HG03135 (cell line): ENCODE measurements around the gene HOMEZ.
"Not testable (repeated sequence)": the region's sequence is repeated elsewhere in the genome, so short reads cannot be mapped to it uniquely, and the experiment has no call there.

Experiments used
- ATAC-seq: cut with Tn5 transposase; IDR thresholded peaks from one replicate; pipeline ENCODE4 v1.9.1; 2021; ENCODE audit warnings: mild to moderate bottlenecking, moderate library complexity; ENCODE audit not compliant: unreplicated experiment

Gene HOMEZ

GRCh38 chr14:23286020-23286901 is at the start of gene HOMEZ:
Gene HOMEZ (minus strand): TSS chr14:23286132. CDS start chr14:23285952, 180 bp downstream.
- peak; percentile 98 for ATAC-seq

DNA sequence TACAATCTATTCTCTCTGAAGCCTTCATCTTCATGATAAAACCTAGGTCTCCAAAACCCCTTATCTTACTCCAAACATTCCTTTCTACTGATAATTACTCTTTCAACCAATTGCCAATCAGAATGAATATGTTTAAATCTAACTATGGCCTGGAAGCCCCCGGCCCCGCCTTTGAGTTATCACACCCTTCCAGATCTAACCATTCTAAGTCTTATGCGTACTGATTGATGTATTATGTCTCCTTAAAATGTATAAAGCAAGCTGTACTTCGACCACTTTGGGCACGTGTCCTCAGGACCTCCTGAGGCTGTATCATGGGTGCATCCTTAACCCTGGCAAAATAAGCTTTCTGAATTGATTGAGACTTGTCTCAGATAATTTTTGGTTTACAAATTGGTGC is 49.7 kb upstream of the HOMEZ start:
- no peak for ATAC-seq

DNA sequence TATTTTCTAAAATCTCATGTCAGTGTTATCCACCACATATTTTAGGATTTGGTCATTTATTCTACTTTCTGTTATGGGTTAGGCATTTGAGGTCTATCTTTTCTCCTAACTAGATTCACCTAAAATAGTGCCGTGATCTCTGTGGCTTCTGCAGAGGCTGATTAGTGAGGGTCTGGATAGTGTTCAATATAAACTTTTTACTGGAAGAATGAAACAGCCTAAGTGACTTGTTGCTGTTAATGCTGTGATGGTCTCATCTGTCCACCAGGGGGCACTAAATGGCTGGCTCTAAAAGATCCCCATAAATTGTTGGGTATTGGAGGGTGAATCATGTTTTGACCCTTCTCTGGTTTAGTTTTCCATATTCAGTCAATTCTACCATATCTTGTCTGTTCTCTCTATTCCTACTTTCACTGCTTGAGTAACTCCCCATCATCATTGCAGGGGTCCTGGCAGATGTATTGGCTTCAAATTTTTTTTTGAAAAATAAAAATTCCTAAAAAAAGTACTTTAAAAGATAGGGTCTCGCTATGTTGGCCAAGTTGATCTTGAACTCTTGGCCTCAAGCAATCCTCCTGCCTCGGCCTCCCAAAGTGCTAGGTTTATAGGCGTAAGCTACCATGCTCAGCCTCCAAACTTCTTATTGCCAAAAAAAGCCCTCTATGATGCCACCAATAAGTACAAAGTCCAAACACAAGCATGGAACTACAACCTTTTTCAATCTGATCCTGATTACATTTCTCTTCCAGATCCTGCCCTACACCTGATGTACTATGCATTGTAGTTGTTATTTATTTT is 42.2 kb upstream of the HOMEZ start:
- no peak for ATAC-seq

DNA sequence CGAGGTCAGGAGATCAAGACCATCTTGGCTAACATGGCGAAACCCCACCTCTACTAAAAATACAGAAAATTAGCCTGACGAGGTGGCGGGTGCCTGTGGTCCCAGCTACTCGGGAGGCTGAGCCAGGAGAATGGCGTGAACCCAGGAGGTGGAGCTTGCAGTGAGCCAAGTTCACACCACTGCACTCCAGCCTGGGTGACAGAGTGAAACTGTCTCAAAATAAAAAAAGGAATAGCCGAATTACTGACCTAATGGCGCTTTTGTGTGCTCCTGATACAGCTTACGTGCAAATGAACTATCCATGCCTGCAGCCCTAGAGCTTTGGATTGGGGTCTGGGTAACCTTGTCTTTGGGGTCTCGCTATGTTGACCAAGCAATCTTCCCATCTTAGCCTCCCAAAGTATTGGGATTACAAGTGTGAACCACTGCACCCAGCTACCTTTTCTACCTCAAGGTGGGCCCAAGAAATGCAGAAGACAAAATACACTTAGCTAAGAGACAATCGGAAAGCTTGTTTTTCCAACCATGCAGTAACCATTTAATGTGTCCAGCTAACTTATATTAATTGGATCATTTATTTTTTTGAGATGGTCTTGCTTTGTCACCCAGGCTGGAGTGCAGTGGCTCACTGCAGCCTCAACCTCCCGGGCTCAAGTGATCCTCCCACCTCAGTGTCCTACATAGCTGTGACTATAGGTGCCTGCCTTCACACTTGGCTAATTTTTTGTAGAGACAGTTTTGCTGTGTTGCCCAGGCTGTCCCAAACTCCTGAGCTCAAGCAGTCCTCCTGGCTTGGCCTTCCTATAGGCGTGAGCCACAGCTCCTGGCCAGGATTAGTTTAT is 40.8 kb upstream of the HOMEZ start:
- ATAC-seq = no peak

DNA sequence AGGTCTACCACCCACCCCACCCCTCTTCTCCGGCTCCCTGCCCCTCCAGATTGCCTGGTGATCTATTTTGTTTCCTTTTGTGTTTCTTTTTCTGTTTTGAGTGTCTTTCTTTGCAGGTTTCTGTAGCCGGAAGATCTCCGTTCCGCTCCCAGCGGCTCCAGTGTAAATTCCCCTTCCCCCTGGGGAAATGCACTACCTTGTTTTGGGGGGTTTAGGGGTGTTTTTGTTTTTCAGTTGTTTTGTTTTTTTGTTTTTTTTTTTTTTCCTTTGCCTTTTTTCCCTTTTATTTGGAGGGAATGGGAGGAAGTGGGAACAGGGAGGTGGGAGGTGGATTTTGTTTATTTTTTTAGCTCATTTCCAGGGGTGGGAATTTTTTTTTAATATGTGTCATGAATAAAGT is 39.8 kb upstream of the HOMEZ start:
- not testable (repeated sequence) for ATAC-seq

- ATAC-seq = no peak
These were observed 39.1 kb upstream of the HOMEZ start for GRCh38 chr14:23324993-23325392.

GRCh38 chr14:23324455-23324846 is 38.5 kb upstream of the HOMEZ start:
- no peak for ATAC-seq

- ATAC-seq = no peak
These were observed 38.0 kb upstream of the HOMEZ start for GRCh38 chr14:23323838-23324454.

- no peak for ATAC-seq
These were observed 36.9 kb upstream of the HOMEZ start for GRCh38 chr14:23322568-23323517.

DNA sequence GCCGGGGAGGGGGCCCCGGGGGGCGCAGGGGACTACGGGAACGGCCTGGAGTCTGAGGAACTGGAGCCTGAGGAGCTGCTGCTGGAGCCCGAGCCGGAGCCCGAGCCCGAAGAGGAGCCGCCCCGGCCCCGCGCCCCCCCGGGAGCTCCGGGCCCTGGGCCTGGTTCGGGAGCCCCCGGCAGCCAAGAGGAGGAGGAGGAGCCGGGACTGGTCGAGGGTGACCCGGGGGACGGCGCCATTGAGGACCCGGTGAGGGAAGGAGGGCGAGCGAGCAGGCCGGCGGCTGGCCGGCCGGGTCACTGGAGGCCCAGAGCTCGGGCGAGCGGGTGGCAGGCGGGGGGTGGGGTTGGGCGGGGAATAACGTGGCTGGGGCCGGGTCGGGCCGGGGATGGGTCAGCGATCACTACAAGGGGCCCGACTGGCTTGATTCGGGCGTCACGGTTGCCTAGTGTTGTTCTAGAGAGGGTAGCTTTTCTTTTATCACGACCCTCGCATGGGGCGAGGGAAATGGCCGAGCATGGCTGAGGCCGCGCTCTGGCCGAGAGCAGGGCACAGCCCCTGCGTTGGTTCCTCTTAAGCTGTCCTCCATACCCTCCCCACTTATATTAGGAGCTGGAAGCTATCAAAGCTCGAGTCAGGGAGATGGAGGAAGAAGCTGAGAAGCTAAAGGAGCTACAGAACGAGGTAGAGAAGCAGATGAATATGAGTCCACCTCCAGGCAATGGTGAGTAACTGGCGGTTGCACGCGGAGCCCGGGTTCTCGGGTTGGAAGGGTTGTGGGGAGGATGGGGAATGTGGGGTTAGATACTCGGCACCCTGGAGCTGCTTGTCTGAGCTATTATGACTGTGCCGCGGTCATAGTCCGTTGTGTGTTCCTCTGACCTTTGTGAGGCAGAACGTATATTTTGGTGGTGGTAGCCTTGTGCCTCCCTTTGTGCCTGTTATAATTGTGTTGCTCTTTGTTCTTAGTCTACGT is 35.9 kb upstream of the HOMEZ start:
- peak; percentile 10 for ATAC-seq

DNA sequence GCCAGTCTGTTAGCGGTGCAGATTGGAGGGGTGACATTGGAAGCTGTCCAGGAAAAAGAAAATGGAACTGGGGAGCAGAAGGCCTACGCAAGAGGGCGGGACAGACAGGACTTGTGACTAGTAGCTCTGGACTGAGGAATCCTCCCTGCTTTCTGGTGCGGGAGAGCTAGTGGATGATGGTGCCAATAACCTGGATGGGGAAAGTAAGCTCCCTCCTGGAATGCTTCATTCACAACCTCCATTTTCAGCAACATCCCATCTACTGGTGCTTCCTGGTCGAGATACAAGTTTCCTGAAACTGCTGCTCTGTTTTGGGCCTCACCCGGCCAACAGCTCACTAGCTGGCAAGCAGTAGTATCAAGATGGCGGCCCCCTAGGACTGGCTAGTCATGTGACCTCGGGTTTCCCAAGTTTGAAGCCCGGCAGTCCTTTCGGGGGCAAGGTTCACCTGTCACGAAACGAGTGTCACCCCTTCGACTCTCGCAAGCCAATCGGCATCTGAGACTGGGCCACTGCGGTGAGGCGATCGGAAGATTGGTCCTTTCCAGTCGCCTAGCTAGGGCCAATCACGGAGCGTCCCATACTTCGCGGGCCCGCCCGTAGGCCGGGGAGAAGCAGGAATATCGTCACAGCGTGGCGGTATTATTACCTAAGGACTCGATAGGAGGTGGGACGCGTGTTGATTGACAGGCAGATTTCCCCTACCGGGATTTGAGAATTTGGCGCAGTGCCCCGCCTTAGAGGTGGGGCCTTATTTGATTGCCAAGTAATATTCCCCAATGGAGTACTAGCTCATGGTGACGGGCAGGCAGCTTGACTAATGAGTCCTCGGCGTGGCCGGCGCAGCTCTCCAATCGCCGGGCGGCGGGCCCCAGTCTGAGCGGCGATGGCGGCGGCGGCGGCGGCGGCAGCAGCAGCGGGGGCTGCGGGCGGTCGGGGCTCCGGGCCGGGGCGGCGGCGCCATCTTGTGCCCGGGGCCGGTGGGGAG is 34.9 kb upstream of the HOMEZ start, which contains the start of gene PABPN1:
Gene PABPN1 (plus strand): TSS at position 874 of the 988 bp plus-strand sequence. CDS start 13 bp downstream, at position 887.
- peak; percentile 89 for ATAC-seq

DNA sequence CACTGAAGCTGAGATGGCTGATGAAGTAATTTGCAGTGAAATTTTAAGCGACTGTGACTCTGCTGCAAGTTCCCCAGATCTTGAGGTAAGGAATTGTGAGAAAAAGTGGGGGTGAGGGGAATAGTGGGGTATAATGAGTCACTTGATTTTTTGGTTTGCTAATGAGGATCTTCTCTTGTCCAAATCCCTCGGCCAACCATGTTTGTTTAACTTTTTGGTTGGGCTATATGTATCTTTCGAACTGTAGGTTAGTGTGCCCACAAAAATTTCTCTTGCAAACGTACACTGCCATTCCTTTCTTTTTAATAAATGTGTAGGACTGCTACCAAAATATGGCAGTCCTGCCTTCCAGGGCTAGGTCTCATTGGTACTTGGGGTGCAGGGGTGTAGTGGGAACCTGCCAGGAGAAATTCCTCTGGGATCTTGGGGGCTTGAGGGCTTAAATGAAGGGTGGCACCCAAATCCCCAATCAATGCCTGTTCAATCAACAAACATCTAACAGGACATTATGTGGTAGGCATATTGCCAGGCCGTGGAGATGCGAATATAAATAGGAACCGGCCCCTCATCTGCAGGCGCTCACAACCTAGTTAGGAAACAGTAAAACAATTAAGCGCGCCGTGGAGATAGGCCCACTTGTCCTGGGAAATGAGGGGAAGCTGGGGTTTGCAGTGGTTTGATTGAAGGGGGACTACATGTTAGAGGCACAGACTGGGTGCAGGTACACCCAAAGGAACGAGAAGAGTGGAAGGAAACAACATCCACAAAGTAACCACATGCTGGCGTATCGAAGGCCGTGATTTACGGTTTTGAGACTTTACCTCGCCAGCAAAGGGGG is 34.0 kb upstream of the HOMEZ start:
- ATAC-seq = no peak

GRCh38 chr14:23316300-23316699 is 30.4 kb upstream of the HOMEZ start:
- ATAC-seq = no peak

GRCh38 chr14:23310546-23310945 is 24.6 kb upstream of the HOMEZ start:
- no peak for ATAC-seq

DNA sequence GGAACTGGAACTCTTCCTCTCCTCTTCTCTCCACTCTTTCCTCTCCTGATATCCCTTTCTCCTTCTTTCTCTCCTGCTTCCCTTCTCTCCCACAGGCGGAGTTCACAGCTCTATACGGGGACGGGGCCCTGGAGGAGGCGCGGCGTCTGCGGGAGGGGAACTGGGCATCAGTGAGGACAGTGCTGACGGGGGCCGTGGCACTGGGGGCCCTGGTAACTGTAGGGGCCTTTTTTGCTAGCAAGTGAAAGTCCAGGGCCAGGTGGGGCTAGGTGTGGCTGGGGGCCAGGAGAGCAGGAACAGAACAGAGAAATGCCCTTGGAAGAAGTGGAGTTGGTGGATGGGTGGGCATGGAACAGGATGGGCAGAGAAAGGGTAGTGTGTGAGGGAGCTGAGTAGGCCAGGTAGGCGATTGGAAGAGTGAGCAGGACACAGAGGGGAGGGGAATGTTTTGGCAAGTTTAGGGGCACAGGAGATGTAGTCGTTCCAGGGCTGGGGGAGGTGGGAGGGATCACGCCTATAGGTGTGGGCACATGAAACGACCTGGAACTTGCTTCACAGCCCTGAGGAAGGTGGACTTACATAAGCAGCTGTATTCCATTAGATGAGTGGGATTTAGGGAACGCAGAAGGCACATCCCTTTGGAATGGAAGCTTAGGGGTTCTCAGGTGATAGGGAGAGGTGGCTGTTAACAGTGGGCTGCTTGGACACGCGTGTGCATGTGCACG is 23.0 kb upstream of the HOMEZ start:
- ATAC-seq = no peak
